ENCODE measurements around the gene COL26A1.

Gene COL26A1

GRCh38 chr7:101537935-101538595 lies 175.4 kb downstream of the COL26A1 start:
- no peak for DNase-seq

DNA sequence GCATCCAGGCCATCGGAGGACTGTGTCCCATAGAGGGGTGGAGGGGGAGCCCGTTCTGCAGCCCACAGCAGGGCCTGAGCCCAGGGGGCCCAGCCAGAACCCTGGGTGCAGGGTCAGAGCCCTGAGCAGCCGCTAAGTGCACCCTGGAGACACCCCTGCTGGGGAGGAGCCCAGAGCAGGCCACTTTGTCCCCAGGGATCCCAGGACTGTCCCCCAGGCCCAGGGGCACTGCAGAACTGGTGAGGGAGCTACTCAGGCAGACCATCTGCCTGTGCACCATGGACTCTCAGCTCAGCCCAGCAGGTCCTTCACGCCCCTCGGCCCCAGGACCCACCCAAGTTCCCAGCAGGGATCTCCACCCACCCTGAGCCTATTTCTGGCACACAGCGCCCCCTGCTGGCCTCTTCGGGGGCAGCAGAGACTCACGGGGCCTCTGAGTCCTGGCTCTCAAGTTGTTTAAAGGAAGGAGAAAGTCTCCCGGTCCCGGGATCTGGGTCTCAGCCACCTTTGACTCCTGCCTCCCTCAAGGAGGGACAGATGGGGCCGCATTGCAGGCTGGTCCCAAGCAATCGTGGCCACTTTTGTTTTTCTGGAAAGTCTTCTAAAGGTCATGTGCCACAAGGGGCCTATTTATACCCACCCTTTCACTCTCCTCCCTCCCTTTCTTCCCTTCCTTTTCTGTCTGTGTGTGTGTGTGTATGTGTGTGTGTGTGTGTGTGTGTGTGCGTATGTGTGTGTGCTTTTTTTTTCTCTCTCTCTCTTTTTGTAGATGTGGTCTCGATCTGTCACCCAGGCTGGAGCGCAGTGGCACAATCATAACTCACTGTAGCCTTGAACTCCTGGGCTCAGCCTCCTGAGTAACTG lies 176.2 kb downstream of the COL26A1 start:
- no peak for DNase-seq

- DNase-seq, result no peak
These were observed 177.1 kb downstream of the COL26A1 start for GRCh38 chr7:101539784-101540183.

DNA sequence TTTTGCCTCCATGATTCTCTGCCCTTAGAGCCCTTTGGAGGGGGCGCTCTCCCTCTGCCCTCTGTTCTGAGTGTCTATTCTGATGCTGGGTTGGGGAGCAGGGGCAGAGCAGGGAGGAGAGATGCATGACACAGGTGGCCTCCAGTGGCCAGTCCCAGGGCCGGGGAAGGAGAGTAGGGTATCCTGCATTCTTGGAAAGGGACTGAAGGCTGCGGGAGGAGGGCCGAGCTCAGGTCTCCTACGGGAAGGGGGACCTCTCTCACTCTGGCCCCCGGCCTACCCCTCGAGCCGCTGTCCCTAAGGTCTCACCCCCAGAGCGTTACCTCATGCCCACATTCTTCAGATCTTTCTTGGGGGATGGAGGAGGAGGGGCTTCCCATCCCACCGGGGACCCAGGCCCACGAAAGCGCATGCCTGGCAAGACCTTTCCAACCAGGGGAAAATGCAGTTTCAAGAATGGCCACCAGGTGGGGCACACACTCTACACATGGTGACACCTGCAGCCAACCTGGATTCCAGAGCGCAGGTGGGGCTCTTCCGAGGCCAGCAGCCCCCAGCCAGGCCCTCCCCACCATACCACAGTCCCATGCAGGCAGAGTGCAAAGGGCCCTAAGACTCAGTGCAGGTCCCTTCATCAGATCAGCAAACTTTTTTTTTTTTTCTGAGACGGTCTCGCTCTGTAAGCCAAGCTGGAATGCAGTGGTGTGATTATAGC lies 180.0 kb downstream of the COL26A1 start:
- DNase-seq, result no peak

GRCh38 chr7:101543242-101543766 lies 180.6 kb downstream of the COL26A1 start:
- no peak for DNase-seq

- no peak for DNase-seq
These were observed 181.2 kb downstream of the COL26A1 start for GRCh38 chr7:101543846-101544245.

DNA sequence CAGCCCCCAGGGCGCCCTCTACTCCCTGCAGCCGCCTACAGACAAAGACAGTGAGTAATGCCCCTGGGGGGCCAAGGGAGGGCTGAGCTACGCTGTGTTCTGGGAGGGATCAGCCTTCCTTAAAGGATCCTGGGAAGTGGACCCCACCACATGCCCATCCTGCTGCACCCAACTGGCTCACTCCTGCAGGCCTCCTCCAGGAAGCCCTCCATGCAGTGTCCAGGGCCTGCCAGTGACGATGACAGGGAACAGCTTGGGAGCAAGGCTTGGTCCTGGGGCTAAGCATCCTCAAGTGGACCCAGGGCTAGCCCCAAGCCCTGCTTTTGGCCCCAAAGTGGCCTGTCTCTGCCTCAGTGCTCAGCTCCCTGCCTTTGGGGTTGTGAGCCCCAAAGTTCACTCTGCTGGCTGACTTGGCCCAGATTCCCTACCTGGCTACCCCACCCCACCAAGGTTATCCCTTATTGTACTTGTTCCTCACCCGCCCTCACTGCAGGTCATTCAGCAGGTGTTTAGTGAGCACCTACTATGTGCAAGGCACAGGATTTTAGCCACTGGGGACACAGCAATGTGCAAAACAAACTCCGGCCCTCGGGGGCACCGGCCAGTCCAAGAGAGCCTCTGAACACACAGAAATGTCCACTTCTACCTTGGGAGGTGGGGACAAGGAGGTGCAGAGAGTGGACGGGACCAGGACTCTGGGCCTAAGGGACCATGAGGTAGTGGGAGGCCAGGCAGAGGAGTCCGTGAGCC lies 182.9 kb downstream of the COL26A1 start:
- DNase-seq, result no peak

- no peak for DNase-seq
These were observed 183.7 kb downstream of the COL26A1 start for GRCh38 chr7:101546308-101546936.

GRCh38 chr7:101547022-101547915 lies 184.6 kb downstream of the COL26A1 start:
- DNase-seq, result no peak

DNA sequence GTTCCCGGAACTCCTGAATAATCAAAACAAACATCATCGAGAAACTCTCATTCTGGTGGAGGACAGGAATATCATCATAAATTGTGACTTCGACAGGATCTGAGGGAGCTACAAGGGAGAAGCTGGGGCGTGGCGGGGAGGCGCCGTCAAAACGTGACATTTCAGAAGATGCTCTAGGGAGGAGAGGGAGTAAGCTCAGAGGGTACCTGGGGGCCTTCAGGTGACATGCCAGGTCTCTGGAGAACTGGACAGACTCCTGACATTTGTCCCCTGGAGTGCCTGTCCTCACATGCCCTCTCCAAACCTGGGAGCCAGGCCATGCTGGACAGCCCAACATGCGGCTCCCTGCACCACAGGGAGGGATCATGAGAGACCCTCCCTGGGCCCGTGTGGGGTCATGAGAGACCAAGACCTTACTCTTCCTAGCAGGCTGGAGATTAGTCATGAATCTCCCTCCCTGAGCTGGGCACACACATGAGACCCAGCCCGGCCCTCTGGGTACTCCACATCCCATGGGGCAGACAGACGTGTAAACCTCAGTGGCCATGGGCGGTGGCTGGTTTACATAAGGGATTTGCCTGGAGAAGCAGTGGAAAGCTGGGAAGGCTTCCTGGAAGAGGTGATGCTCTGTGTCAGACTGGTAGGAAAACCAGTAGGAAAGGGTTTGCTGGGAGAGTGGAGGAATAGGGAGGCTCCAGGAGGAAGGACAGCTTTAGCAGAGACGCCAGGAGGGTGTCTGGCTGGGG lies 185.4 kb downstream of the COL26A1 start:
- no peak for DNase-seq

- DNase-seq, result no peak
These were observed 187.1 kb downstream of the COL26A1 start for GRCh38 chr7:101549734-101550133.

- DNase-seq, result no peak
These were observed 188.2 kb downstream of the COL26A1 start for GRCh38 chr7:101550641-101551541.

DNA sequence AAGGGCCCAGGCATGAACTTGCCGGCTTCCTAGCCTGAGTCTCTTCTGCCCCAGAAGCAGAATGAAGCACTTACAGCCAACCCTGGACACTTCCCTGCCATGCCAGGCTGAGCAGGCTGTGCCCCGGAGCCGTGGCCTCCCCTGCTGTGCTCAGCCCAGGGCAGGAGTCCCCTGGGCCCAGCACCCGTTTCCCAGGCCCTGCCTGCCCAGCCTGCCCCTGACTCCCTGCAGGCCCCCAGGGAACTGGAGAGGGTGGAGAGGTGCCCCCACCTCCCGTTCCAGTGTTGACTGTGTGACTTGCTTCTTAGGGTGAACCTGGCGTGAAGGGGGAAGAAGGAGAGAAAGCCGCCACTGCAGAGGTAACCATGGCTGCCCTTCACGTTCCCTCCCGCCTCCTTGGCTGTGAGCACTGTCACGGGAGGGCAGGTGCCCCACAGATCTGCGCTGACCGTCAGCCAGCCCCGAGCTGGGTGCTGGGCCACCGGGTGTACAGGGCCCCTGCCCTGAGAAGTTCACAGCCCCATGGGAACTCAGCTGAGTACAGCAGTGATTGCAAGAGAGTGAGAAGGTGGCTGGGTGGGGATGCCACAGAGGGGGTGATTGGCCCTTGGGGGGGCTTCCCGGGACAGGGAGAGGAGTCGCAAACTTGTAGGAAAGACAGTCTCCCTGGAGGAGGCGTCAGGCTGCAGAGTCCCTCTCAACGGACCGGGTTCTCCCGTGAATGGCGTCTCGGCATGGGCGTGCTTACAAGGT lies 190.5 kb downstream of the COL26A1 start:
- DNase-seq, result no peak

- DNase-seq, result no peak
These were observed 191.2 kb downstream of the COL26A1 start for GRCh38 chr7:101553771-101554445.

GRCh38 chr7:101554584-101555268 lies 192.1 kb downstream of the COL26A1 start:
- DNase-seq, result no peak

DNA sequence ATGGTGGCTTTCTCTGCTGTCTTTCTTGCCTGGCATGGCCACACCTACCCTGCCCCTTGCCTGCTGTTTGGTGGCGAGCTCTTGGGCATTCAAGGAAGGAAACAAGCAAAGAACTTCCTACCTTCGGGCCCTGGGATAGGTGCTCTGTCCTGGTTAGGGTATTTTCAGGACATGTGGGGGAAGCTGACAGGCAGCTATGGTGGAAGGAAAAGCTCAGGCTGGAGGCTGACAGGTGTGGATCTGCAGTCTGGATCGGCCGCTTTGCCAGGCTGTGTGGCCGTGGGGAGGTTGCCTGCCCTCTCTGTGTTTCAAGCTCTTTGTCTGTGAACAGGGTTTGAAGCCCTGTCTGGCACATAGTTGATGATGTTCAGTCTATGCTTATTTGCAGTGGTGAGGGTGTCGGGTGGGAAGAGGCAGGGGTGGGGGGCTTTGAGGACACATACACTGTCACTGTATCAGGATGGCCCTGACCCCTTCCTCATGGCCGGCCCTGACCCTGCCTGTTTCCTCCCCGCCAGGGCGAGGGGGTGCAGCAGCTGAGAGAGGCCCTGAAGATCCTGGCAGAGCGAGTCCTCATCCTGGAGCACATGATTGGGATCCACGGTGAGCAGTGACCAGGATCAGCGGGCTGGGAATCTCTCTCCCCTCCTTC lies 192.7 kb downstream of the COL26A1 start:
- no peak for DNase-seq

- no peak for DNase-seq
These were observed 193.2 kb downstream of the COL26A1 start for GRCh38 chr7:101555921-101556275.
